Ascending aorta (tissue), 2 donors: ENCODE measurements around the gene CCDC182. TPM values are rescaled to one million over a fixed set of nuclear protein-coding genes. Genes with fewer than 3 reads are reported as not detected.

Experiments used
- DNase-seq, 2 donors: peaks; one replicate each; pipeline ENCODE4 v3.0.0-alpha.2; 2019; ENCODE audit warnings: low spot score in 2 of 2
- H3K27ac ChIP-seq, 2 donors: fragments of 200-600 bp; sonication (generic); one replicate each; pipeline ENCODE4 v1.5.1; 2016 to 2017; ENCODE audit warnings: mild to moderate bottlenecking in 1 of 2
- H3K27me3 ChIP-seq: fragments of 200-600 bp; sonication (generic); one replicate; pipeline ENCODE4 v1.5.1; 2017
- H3K36me3 ChIP-seq, 2 donors: fragments of 200-600 bp; sonication (generic); one replicate each; pipeline ENCODE4 v1.5.1; 2016
- H3K4me1 ChIP-seq, 2 donors: fragments of 200-600 bp; sonication (generic); one replicate each; pipeline ENCODE4 v1.5.1; 2016 to 2017; ENCODE audit warnings: mild to moderate bottlenecking in 1 of 2
- H3K4me3 ChIP-seq, 2 donors: fragments of 200-600 bp; sonication (generic); one replicate each; pipeline ENCODE4 v1.5.1; 2016 to 2017; ENCODE audit warnings: mild to moderate bottlenecking in 1 of 2
- H3K9me3 ChIP-seq, 2 donors: fragments of 200-600 bp; sonication (generic); one replicate each; pipeline ENCODE4 v1.5.1; 2016
- CTCF ChIP-seq, 3 experiments: fragments of 200-600 bp in 2 of 3; fragments of 450-650 bp in 1 of 3; sonication (generic) in 2 of 3; IDR thresholded peaks; one replicate each; pipeline ENCODE4 v1.5.1; 2016 to 2019; ENCODE audit warnings: antibody characterized with exemption in 3 of 3, mild to moderate bottlenecking in 1 of 3, moderate library complexity in 1 of 3
- intact Hi-C: fragments of 100-400 bp; cut with DNase I; formaldehyde crosslinking; loops from one replicate; pipeline ENCODE4 v1.15.1; 2023
- total RNA-seq: library from RNA; depleted of rRNA; stranded (reverse); fragments of >200 nt; gene quantifications from one replicate; pipeline ENCODE4 v1.1.0, GENCODE V29; 2016

The CCDC182 gene
- total RNA-seq, 1 donor from 2014 or later: not detected

DNA sequence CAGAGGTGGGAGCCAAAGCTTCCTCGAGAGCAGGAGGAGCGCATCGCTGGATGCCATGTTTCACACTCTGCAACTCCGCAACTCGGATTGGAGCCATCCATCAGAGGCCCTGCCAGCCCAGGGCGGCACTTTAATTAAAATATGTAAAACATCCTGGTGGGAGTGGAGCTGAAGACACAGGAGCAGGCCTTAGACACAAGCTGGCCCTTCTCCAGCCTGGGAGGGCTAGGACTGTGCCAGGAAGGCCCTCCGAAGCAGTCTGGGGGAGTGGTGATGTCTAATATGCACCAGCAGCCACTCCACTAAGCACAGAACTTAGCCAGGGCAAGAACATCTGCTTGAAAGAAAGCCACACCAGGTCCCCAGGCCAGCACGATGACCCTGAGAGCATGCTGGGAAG is 5.8 kb upstream of the CCDC182 start:
- no peak for DNase-seq
- intact Hi-C loops: no loop called here
- TF ChIP-seq CTCF (IDR thresholded peaks at IDR 0.05): no peak

DNA sequence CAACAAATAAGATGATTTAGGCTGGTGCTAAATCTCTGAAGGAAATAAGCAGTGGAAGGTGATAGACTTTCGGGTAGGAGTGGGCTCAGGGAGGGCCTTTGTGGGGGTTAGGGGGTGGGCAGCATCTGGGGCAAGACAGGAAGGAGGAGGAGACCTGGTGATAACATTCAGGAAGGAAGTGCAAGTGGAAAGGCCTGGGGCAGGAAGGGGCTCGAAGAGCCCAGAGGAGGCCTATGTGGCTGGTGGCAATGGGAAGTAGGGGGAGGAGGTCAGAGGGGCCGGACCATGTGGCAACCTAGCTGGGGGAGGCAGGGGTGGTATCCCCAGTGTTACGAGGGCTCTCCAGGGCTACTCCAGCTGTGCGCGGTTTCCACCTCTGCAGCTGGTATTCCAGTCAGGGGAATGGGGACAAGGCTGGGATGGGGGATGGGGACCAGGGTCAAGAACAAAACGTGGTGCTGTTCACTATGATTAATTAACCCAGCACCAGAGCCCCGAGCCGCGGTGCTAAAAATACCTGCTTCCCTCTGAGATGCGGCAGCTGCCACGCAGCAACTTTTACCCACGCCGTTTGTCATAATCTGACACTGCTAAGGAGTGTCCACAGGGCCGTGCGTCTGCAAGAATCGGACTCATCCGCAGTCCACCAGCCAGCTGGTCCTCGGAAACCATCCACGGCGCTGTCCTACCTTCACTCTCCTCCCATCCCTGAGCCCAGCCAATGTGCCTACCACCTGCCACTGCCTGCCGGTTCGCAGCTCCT is 5.2 kb upstream of the CCDC182 start:
- no peak overlapping the region for H3K4me3 ChIP-seq
- H3K9me3 ChIP-seq: no peaks in the 10 kb centered on the region
- H3K4me1 ChIP-seq: no peaks in the 10 kb centered on the region
- no peaks in the 10 kb centered on the region for H3K36me3 ChIP-seq
- no peaks in the 10 kb centered on the region for H3K27me3 ChIP-seq
- DNase-seq: no peak
- no peak for TF ChIP-seq CTCF (IDR thresholded peaks at IDR 0.05)
- intact Hi-C loops: no loop called here
- H3K27ac ChIP-seq: no peak overlapping the region

More for the DNA sequence above, 5.8 kb upstream of the CCDC182 start:
- Histone ChIP-seq H3K9me3 (no peaks in the 10 kb centered on the region), H3K4me1 (no peaks in the 10 kb centered on the region), H3K27me3 (no peaks in the 10 kb centered on the region), H3K27ac (no peak overlapping the region), H3K4me3 (no peak overlapping the region), H3K36me3 (no peaks in the 10 kb centered on the region)

GRCh38 chr17:57749701-57750100 is 4.6 kb upstream of the CCDC182 start:
- Histone ChIP-seq H3K27me3 (no peaks in the 10 kb centered on the region), H3K4me1 (no peaks in the 10 kb centered on the region), H3K9me3 (no peaks in the 10 kb centered on the region), H3K27ac (no peak overlapping the region), H3K4me3 (no peak overlapping the region), H3K36me3 (no peaks in the 10 kb centered on the region)
- no peak for DNase-seq
- intact Hi-C loops: no loop called here
- TF ChIP-seq CTCF (IDR thresholded peaks at IDR 0.05): no peak

DNA sequence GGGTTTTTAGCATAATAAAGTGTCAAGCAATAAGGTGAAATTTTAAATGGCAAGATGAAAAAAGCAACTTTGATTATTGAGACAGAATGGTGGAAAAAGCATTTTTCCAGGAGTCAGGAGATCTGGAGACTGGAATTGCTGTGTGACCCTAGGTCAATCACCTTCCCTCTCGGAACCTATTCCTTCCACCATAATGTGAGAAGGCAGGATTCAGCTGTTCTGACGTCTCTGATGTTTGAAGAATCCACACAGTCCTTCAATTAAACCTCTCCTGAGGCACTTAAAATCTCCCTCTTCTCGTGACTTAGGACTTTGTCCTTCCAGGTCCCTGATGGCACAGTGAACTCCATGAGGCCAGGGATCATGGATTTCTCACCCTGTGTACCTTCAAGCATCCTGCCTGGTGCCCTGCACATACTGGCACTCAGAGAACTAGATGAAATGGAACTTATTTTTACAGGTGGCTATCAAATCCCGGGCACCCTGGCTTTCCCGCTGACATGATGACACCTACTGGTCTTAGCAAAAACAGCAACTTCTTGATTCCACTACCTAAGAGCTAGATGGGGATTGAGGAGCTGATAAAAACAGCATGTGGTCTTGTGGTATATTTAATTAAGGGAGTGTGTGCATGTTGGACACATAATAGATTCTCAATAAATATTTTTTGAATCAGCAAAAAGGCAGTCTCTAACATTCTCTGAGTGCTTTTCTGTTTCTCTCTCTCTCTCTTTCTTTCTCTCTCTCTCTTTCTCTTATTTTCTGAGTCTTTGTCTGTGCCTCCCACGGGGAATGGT is 2.3 kb upstream of the CCDC182 start:
- TF ChIP-seq CTCF (IDR thresholded peaks at IDR 0.05): peak; percentile 50 to 68 (median 54)
- Histone ChIP-seq H3K36me3 (no peaks in the 10 kb centered on the region), H3K9me3 (no peaks in the 10 kb centered on the region), H3K4me1 (no peaks in the 10 kb centered on the region), H3K27ac (no peak overlapping the region), H3K4me3 (no peak overlapping the region), H3K27me3 (no peaks in the 10 kb centered on the region)
- intact Hi-C loops: loop anchor here (1.0 kb wide), 2 partner anchors 504 to 616 kb away; no protein-coding TSS in a partner anchor
- no peak for DNase-seq

DNA sequence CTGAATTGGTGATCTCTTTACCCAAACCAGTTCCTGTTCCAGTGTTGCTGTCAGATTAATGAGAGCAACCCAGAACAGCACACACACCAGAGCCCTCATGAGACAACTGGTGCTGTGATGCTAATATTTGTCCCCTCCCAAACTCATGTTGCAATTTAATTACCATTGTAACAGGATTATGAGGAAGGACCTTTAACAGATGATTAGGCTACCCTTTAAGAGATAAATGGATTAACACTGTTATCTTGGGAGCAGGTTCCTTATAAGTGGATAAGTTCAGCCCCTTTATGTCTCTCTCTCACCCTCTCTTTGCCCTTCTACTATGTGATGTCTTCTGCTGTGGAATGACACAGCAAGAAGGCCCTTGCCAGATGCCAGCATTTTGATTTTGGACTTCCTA is 1.1 kb upstream of the CCDC182 start:
- no peak for TF ChIP-seq CTCF (IDR thresholded peaks at IDR 0.05)

More for the DNA sequence above, 1.1 kb upstream of the CCDC182 start:
- no peaks in the 10 kb centered on the region for H3K9me3 ChIP-seq
- intact Hi-C loops: no loop called here
- no peaks in the 10 kb centered on the region for H3K27me3 ChIP-seq
- no peak overlapping the region for H3K4me3 ChIP-seq
- no peaks in the 10 kb centered on the region for H3K4me1 ChIP-seq
- no peak for DNase-seq
- no peaks in the 10 kb centered on the region for H3K36me3 ChIP-seq
- H3K27ac ChIP-seq: no peak overlapping the region
